Spleen (tissue), 11 donors: ENCODE results near the gene AKTIP. TPM values are rescaled to one million over a fixed set of nuclear protein-coding genes. Genes with fewer than 3 reads are reported as not detected.

Source experiments
- DNase-seq: peaks from one replicate; pipeline ENCODE4 v3.0.0-alpha.2; 2020
- H3K27ac ChIP-seq, 8 donors: fragments of 200-600 bp; sonication (generic) in 7 of 8; 1 replicate in 4 of 8; 2 replicates in 4 of 8; pipeline versions ENCODE4 v1.5.0 to v1.8.0; 2016 to 2021; ENCODE audit warnings: inconsistent platforms in 4 of 8, mild to moderate bottlenecking in 4 of 8, moderate library complexity in 1 of 8
- H3K27me3 ChIP-seq, 7 donors: fragments of 200-600 bp; sonication (generic) in 6 of 7; replicated peaks in 1 of 7; 1 replicate in 4 of 7; 2 replicates in 3 of 7; pipeline versions ENCODE4 v1.5.0 to v1.8.0; 2016 to 2021; ENCODE audit warnings: inconsistent platforms in 3 of 7, mild to moderate bottlenecking in 1 of 7
- H3K36me3 ChIP-seq, 6 donors: fragments of 200-600 bp; sonication (generic) in 5 of 6; 1 replicate in 4 of 6; 2 replicates in 2 of 6; pipeline versions ENCODE4 v1.5.0 to v1.8.0; 2016 to 2021; ENCODE audit warnings: inconsistent platforms in 2 of 6
- H3K4me1 ChIP-seq, 6 donors: fragments of 200-600 bp; sonication (generic) in 5 of 6; 1 replicate in 3 of 6; 2 replicates in 3 of 6; pipeline versions ENCODE4 v1.5.0 to v1.8.0; 2016 to 2021; ENCODE audit warnings: inconsistent platforms in 3 of 6
- H3K4me3 ChIP-seq, 8 donors: fragments of 200-600 bp; sonication (generic) in 7 of 8; 1 replicate in 4 of 8; 2 replicates in 4 of 8; pipeline versions ENCODE4 v1.5.0 to v1.8.0; 2016 to 2021; ENCODE audit warnings: inconsistent platforms in 4 of 8, mild to moderate bottlenecking in 4 of 8, moderate library complexity in 2 of 8
- H3K9me3 ChIP-seq, 8 donors: fragments of 200-600 bp; sonication (generic) in 7 of 8; 1 replicate in 4 of 8; 2 replicates in 4 of 8; pipeline versions ENCODE4 v1.5.0 to v1.8.0; 2016 to 2021; ENCODE audit warnings: inconsistent platforms in 4 of 8
- CTCF ChIP-seq, 11 experiments: fragments of 200-600 bp in 7 of 11; fragments of 450-650 bp in 4 of 11; sonication (generic) in 4 of 11; IDR thresholded peaks in 8 of 11; conservative IDR thresholded peaks in 3 of 11; 1 replicate in 7 of 11; 2 replicates in 4 of 11; pipeline versions ENCODE4 v1.4.0 to v1.8.0; 2016 to 2021; ENCODE audit warnings: antibody characterized with exemption in 11 of 11, inconsistent platforms in 4 of 11, mild to moderate bottlenecking in 1 of 11
- POLR2A ChIP-seq, 3 donors: fragments of 450-650 bp; IDR thresholded peaks; one replicate each; pipeline ENCODE4 v1.5.1; 2017; ENCODE audit warnings: antibody characterized with exemption in 3 of 3, mild to moderate bottlenecking in 1 of 3
- POLR2AphosphoS5 ChIP-seq, 3 donors: sonication (generic); formaldehyde crosslinking; IDR thresholded peaks; one replicate each; pipeline ENCODE4 v1.5.1; 2017; ENCODE audit warnings: antibody characterized with exemption in 3 of 3
- WGBS, 5 donors: extraction: QIAGEN DNeasy Blood & Tissue Kit in 3 of 5; methylation state at CpG; one replicate each; pipeline versions ENCODE4 v1.1.5 to v1.1.7; 2013 to 2018; 5-methylcytosine and 5-hydroxymethylcytosine counted together
- intact Hi-C: fragments of 100-400 bp; cut with DNase I; formaldehyde crosslinking; loops from one replicate; pipeline ENCODE4 v1.15.0; 2023; ENCODE audit warnings: low total_unique reads
- polyA plus RNA-seq, 3 donors: library from polyadenylated mRNA; stranded (reverse); fragments of 200-250 nt; gene quantifications; one replicate each; pipeline ENCODE4 v1.2.1, GENCODE V29; 2013
- total RNA-seq, 7 donors: library from RNA; depleted of rRNA in 3 of 7; stranded (reverse); fragments of >200 nt in 3 of 7; fragmentation: NEBNext Ultra II Directional in 4 of 7; extraction: Animal tissue kit (Norgen Biotek cat#: 25700) in 4 of 7; gene quantifications; one replicate each; pipeline versions ENCODE4 v1.1.0 to v1.2.1, GENCODE V29; 2016 to 2021
- donor health status: healthy with polysubstance abuse.
- donor health status: DM: no; HTN: no; CAD: no; lungs with moderate emphysema.
- donor health status: DM: no; HTN: no; CAD: no.
- donor health status: Bipolar disorder and iron deficiency.
- donor health status: healthy.
- donor health status: DM: no; HTN: no; CAD: no.
- donor health status: DM: yes; HTN: yes; CAD: no.

Gene AKTIP
- total and polyA plus RNA-seq, 10 donors, result 8.7 to 37.1 (median 24.6) TPM

- no peak overlapping the region for H3K27ac ChIP-seq
- no peaks in the 10 kb centered on the region for H3K4me1 ChIP-seq
- H3K4me3 ChIP-seq, result no peak overlapping the region
- WGBS, 5 donors, result 76 to 90% (median 84%) methylated on average over 5 of the region's 5 CpGs
- no peaks in the 10 kb centered on the region for H3K9me3 ChIP-seq
- intact Hi-C loops, result no loop called here
- H3K27me3 ChIP-seq, result peaks cover 0 to 14% (median 0%) of the 10 kb centered on the region in 7 donors
- no peak for TF ChIP-seq POLR2AphosphoS5 (IDR thresholded peaks at IDR 0.05)
- TF ChIP-seq POLR2A (IDR thresholded peaks at IDR 0.05), result no peak
- H3K36me3 ChIP-seq, result no peaks in the 10 kb centered on the region
- DNase-seq, result no peak
Measured at GRCh38 chr16:53537626-53538025, 34.6 kb upstream of the AKTIP start.

- no peak for DNase-seq
- H3K9me3 ChIP-seq, result no peaks in the 10 kb centered on the region
- 79 to 92% (median 90%) methylated on average over 2 of the region's 2 CpGs for WGBS, 5 donors
- H3K4me3 ChIP-seq, result no peak overlapping the region
- no peak for TF ChIP-seq CTCF (IDR thresholded peaks at IDR 0.05 in 8 of 11, conservative IDR thresholded peaks at IDR 0.05 in 3 of 11)
- TF ChIP-seq POLR2A (IDR thresholded peaks at IDR 0.05), result no peak
- no peak for TF ChIP-seq POLR2AphosphoS5 (IDR thresholded peaks at IDR 0.05)
- H3K4me1 ChIP-seq, result no peaks in the 10 kb centered on the region
- H3K36me3 ChIP-seq, result no peaks in the 10 kb centered on the region
- H3K27ac ChIP-seq, result no peak overlapping the region
- H3K27me3 ChIP-seq, result no peaks in the 10 kb centered on the region
- intact Hi-C loops, result no loop called here
Measured at GRCh38 chr16:53534206-53534605, 31.2 kb upstream of the AKTIP start.

GRCh38 chr16:53530741-53531140 lies 27.7 kb upstream of the AKTIP start:
- Histone ChIP-seq H3K9me3 (no peaks in the 10 kb centered on the region), H3K27ac (no peak overlapping the region), H3K4me1 (no peaks in the 10 kb centered on the region), H3K4me3 (no peak overlapping the region), H3K36me3 (no peaks in the 10 kb centered on the region), H3K27me3 (no peaks in the 10 kb centered on the region)
- intact Hi-C loops, result no loop called here
- 74 to 94% (median 84%) methylated on average over 1 of the region's 1 CpG for WGBS, 5 donors
- no peak for DNase-seq
- TF ChIP-seq POLR2A (IDR thresholded peaks at IDR 0.05), result no peak
- no peak for TF ChIP-seq CTCF (IDR thresholded peaks at IDR 0.05 in 8 of 11, conservative IDR thresholded peaks at IDR 0.05 in 3 of 11)
- TF ChIP-seq POLR2AphosphoS5 (IDR thresholded peaks at IDR 0.05), result no peak

GRCh38 chr16:53530046-53530445 lies 27.0 kb upstream of the AKTIP start:
- Histone ChIP-seq H3K4me3 (no peak overlapping the region), H3K9me3 (no peaks in the 10 kb centered on the region), H3K27ac (no peak overlapping the region), H3K4me1 (no peaks in the 10 kb centered on the region), H3K36me3 (no peaks in the 10 kb centered on the region), H3K27me3 (no peaks in the 10 kb centered on the region)
- no peak for TF ChIP-seq CTCF (IDR thresholded peaks at IDR 0.05 in 8 of 11, conservative IDR thresholded peaks at IDR 0.05 in 3 of 11)
- no peak for TF ChIP-seq POLR2A (IDR thresholded peaks at IDR 0.05)
- no peak for TF ChIP-seq POLR2AphosphoS5 (IDR thresholded peaks at IDR 0.05)
- DNase-seq, result peak; percentile 58
- intact Hi-C loops, result no loop called here
- WGBS, 5 donors, result 68 to 82% (median 76%) methylated on average over 10 of the region's 10 CpGs

- no peak overlapping the region for H3K4me3 ChIP-seq
- no peaks in the 10 kb centered on the region for H3K9me3 ChIP-seq
- no peak for DNase-seq
- H3K36me3 ChIP-seq, result no peaks in the 10 kb centered on the region
- no peaks in the 10 kb centered on the region for H3K4me1 ChIP-seq
- TF ChIP-seq POLR2A (IDR thresholded peaks at IDR 0.05) (no peak), CTCF (IDR thresholded peaks at IDR 0.05 in 8 of 11, conservative IDR thresholded peaks at IDR 0.05 in 3 of 11) (no peak), POLR2AphosphoS5 (IDR thresholded peaks at IDR 0.05) (no peak)
- WGBS, 5 donors, result 92 to 96% (median 94%) methylated on average over 14 of the region's 14 CpGs
- H3K27me3 ChIP-seq, result no peaks in the 10 kb centered on the region
- intact Hi-C loops, result no loop called here
- no peak overlapping the region for H3K27ac ChIP-seq
Measured at GRCh38 chr16:53529513-53529912, 26.5 kb upstream of the AKTIP start.
